HG03442 (cell line): ENCODE results near the gene KRTAP10-10.
"Not testable (repeated sequence)": the region's sequence is repeated elsewhere in the genome, so short reads cannot be mapped to it uniquely, and the experiment has no call there.

Experiments
- ATAC-seq: cut with Tn5 transposase; IDR thresholded peaks from one replicate; pipeline ENCODE4 v1.9.1; 2021; ENCODE audit warnings: mild to moderate bottlenecking, moderate library complexity; ENCODE audit not compliant: unreplicated experiment

The KRTAP10-10 gene

DNA sequence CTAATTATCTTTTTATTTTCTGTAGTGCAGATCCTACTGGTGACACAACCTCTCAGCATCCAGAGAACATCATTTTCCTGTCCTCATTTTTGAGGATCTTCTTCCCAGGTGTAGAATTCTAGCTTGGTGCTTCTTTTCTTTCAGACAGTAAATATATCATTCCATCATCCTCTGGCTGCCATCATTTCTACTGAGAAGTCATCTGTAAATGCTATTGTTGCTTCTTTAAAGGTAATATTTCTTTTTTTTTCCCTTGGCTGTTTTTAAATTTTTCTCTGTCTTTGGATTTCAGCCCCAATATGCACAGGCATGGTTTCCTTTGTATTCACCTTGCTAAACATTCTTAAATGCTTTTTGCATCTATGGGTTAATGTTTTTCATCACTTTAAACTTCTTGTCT lies 13.6 kb upstream of the KRTAP10-10 start:
- no peak for ATAC-seq

- no peak for ATAC-seq
Measured at GRCh38 chr21:44625756-44626155, 11.4 kb upstream of the KRTAP10-10 start.

- ATAC-seq, result no peak
Measured at GRCh38 chr21:44626262-44626661, 10.9 kb upstream of the KRTAP10-10 start.

GRCh38 chr21:44626673-44627143 lies 10.4 kb upstream of the KRTAP10-10 start, which contains the start of gene KRTAP10-9:
KRTAP10-9 (plus strand) TSS chr21:44627093; CDS start chr21:44627172, 79 bp downstream.
- ATAC-seq, result no peak

DNA sequence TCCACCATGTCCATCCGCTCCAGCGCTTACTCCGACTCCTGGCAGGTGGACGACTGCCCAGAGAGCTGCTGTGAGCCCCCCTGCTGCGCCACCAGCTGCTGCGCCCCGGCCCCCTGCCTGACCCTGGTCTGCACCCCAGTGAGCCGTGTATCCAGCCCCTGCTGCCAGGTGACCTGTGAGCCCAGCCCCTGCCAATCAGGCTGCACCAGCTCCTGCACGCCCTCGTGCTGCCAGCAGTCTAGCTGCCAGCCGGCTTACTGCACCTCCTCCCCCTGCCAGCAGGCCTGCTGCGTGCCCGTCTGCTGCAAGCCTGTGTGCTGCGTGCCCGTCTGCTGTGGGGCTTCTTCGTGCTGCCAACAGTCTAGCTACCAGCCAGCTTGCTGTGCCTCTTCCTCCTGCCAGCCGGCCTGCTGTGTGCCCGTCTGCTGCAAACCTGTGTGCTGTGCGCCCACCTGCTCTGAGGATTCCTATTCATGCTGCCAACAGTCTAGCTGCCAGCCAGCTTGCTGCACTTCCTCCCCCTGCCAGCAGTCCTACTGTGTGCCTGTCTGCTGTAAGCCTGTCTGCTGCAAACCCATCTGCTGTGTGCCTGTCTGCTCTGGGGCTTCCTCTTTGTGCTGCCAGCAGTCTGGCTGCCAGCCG lies 9.9 kb upstream of the KRTAP10-10 start:
- not testable (repeated sequence) for ATAC-seq

DNA sequence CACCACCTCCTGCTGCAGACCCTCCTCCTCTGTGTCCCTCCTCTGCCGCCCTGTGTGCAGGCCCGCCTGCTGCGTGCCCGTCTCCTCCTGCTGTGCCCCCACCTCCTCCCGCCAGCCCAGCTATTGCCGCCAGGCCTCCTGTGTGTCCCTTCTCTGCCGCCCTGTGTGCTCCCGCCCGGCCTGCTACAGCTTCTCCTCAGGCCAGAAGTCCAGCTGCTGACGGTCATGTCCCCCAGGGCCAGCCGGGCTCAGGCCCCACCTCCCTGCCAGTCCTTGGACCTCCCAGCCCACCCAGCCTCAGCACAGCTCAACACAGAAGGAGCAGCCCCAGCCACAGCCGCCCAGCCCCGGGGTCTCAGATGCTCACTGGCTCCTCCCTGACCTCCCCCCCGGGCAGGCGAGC lies 9.3 kb upstream of the KRTAP10-10 start:
- ATAC-seq, result not testable (repeated sequence)

GRCh38 chr21:44628707-44629391 lies 8.3 kb upstream of the KRTAP10-10 start:
- no peak for ATAC-seq

DNA sequence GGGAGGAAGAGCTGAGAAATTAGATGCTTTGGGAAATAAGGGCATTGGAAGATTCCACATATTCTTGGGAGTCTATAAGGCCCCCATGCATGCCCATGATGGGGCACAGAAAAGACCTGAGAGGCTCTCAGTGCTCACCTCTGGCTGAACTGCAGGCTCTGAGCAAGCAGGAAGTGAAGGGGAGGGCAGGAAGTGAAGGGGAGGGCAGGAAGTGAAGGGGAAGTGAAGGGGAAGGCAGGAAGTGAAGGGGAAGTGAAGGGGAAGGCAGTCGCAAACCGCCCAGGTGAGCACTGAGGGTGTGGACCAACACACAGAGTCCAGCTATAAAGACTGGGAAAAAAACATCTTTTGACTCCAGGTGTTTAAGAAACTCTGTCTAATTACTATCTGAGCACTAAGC lies 6.7 kb upstream of the KRTAP10-10 start:
- ATAC-seq, result no peak

DNA sequence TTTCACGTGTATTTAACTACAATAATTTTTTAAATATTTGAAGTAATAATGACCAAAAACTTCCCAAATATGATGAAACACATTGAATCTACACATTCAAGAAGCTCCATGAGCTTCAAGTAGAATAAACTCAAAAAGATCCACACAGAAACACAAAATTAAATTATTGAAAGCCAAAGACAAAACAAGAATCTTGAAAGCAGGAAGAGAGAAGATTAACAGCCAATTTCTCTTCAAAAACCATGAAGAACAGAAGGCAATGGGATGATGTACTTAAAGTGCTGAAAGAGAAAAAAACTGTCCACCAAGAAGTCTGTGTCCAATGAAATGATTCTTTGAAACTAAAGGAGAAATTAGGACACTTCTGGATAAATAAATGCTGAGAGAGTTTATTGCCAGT lies 5.1 kb upstream of the KRTAP10-10 start:
- no peak for ATAC-seq

DNA sequence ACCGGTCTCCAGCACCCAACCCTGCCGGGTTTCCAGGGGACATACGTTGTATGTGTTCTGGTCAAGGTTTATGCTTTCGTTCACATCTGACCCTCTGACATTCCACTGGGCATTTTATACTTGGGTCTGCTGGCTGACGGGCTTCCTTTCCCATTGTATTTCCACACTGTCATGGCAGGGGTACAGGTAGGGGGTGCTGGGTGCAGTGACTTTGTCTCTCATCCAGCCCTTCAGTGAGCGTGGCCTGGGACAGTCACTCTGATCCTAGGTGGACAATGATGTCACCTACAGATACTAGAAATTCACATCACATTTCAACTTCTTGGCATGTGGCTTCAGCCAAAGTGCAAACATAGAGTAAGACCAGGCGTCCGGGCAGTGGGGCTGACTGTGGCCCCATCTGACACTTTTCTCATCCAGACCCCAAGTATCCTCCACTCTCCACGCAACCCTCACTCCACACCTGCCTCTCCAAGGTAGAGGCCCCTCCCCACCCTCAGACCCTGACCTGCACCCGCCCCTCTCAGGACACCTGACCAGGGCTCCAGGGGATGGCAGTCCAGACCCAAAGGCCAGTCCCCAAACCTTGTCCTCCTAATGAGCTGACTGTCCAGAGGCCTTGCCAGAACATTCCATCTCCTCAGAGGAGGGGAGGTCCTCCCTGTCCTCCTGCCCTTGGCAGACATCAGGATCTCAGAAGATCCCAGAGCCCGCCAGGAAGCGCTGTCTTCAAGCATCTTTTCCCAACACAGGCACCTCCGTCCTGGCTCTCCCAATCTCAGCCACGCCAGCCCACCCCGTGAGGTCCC lies 743 bp upstream of the KRTAP10-10 start:
- ATAC-seq, result no peak

DNA sequence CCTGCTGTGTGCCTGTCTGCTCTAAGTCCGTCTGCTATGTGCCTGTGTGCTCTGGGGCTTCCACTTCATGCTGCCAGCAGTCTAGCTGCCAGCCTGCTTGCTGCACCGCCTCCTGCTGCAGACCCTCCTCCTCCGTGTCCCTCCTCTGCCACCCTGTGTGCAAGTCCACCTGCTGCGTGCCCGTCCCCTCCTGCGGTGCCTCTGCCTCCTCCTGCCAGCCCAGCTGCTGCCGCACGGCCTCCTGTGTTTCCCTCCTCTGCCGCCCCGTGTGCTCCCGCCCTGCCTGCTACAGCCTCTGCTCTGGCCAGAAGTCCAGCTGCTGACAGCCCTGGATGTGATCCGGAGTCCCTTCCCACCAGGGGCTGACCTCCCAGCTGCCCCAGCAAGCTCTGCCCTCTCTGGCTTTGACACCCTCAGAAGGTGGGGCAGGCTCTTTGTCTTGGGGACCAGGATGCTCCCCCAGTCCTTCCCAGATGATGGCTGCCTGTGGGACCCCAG lies 744 bp downstream of the KRTAP10-10 start:
- not testable (repeated sequence) for ATAC-seq

GRCh38 chr21:44638506-44639330 lies 1.6 kb downstream of the KRTAP10-10 start:
- ATAC-seq, result not testable (repeated sequence)

GRCh38 chr21:44639331-44639655 lies 2.1 kb downstream of the KRTAP10-10 start:
- no peak for ATAC-seq

- ATAC-seq, result no peak
Measured at GRCh38 chr21:44640761-44641160, 3.6 kb downstream of the KRTAP10-10 start.

DNA sequence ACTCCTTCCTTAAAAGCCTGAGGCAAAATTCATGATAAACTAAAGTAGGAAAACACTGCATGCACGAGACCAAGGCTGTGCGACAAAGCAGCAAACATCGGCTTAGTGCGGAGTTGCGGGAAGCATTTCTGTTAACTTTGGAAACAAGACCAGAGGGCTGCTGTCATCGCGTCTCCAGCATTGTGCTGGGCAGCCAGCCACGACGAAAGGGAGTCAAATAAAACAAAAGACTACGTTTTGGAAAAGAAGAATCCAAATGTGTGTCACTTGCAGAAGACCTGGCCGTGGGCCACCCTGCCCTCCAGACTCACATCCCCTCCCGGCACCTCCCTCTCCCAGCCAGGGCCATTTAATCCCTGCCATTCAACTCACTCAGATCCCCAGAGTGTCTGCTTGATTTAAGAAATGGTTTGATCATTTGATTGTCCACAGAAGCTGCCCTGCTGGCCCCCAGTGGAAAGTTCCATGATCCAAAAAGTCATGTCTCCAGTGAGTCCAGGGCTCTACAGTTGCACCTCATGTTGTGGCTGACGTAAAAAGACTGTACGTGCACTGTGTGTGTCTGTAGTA lies 6.7 kb downstream of the KRTAP10-10 start:
- ATAC-seq, result no peak

- no peak for ATAC-seq
Measured at GRCh38 chr21:44644878-44645277, 7.7 kb downstream of the KRTAP10-10 start.

GRCh38 chr21:44646366-44647221 lies 9.4 kb downstream of the KRTAP10-10 start, which contains the start of gene KRTAP10-11:
KRTAP10-11 (plus strand) TSS chr21:44646414; CDS start chr21:44646459, 45 bp downstream.
- not testable (repeated sequence) for ATAC-seq

GRCh38 chr21:44647222-44647552 lies 10.0 kb downstream of the KRTAP10-10 start:
- no peak for ATAC-seq

DNA sequence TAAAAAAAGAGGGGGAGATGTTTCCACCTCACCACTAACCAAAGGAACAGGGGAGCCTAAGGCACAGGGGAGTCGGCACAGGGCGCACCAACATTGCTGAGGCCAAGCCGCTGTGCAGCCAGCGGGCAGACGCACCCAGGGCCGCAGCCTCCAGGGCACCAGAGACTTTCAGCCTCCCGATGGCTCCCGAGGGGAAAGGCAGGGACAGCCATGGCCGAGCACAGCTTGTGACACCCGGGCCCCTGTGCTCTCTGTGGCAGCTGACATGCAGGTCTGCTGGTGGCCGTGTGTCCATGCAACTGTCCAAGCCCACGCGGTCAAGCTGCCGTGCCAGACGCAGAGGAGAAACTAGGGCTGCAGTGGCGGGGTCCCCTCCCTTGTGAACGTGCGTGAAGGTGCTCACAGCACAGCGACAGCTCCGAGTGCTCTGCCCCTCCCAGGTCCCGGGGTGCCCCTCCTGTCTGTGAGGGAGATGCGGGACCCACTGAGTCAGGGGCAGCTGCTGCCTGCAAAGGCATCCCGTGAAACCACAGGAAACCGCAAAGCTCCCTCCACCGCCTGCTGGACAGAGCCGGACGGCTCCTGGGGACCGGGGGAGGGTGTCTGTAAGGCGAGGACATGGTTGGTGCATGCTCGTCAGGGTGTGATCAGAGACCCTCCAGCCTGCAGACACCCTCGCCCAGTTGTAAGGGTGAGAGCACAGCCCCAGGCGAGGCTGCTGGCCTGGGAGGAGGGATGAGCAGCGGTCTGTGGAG lies 11.6 kb downstream of the KRTAP10-10 start:
- no peak for ATAC-seq
